HG02885 (cell line): ENCODE data around the gene REX1BD.
A peak's percentile ranks its signal among the peaks of the same experiment; 100 is the strongest.
"Not testable (repeated sequence)": the region's sequence is repeated elsewhere in the genome, so short reads cannot be mapped to it uniquely, and the experiment has no call there.

Experiments
- ATAC-seq: cut with Tn5 transposase; IDR thresholded peaks from one replicate; pipeline ENCODE4 v1.9.1; 2021; ENCODE audit warnings: mild to moderate bottlenecking; ENCODE audit not compliant: unreplicated experiment, poor library complexity

REX1BD gene

GRCh38 chr19:18576383-18576782 is 12.2 kb upstream of the REX1BD start:
- no peak for ATAC-seq

- no peak for ATAC-seq
These were observed 11.2 kb upstream of the REX1BD start for GRCh38 chr19:18577365-18577914.

- no peak for ATAC-seq
These were observed 8.3 kb upstream of the REX1BD start for GRCh38 chr19:18580311-18580710.

- no peak for ATAC-seq
These were observed 2.3 kb upstream of the REX1BD start for GRCh38 chr19:18586306-18586705.

- no peak for ATAC-seq
These were observed 1.0 kb upstream of the REX1BD start for GRCh38 chr19:18587561-18587960.

- ATAC-seq, result no peak
These were observed 512 bp upstream of the REX1BD start for GRCh38 chr19:18587962-18588610.

- ATAC-seq, result peak; percentile 29
These were observed 1.0 kb downstream of the REX1BD start for GRCh38 chr19:18589380-18590272.

- no peak for ATAC-seq
These were observed 2.0 kb downstream of the REX1BD start for GRCh38 chr19:18590273-18591272.

- ATAC-seq, result no peak
These were observed 3.3 kb downstream of the REX1BD start for GRCh38 chr19:18591735-18592385.

- not testable (repeated sequence) for ATAC-seq
These were observed 4.1 kb downstream of the REX1BD start for GRCh38 chr19:18592732-18593131.

GRCh38 chr19:18593367-18594095 is 4.9 kb downstream of the REX1BD start:
- ATAC-seq, result no peak

- ATAC-seq, result peak; percentile 67
These were observed 5.7 kb downstream of the REX1BD start for GRCh38 chr19:18594096-18594823.

- ATAC-seq, result no peak
These were observed 6.3 kb downstream of the REX1BD start for GRCh38 chr19:18594824-18595373.

- ATAC-seq, result no peak
These were observed 6.9 kb downstream of the REX1BD start for GRCh38 chr19:18595475-18595874.

GRCh38 chr19:18596752-18597157 is 8.2 kb downstream of the REX1BD start:
- ATAC-seq, result no peak

- ATAC-seq, result no peak
These were observed 9.4 kb downstream of the REX1BD start for GRCh38 chr19:18597809-18598660.

- ATAC-seq, result no peak
These were observed 10.9 kb downstream of the REX1BD start for GRCh38 chr19:18599485-18599884.
